ENCODE data around the gene GAB1. TPM values are rescaled to one million over a fixed set of nuclear protein-coding genes. Genes with fewer than 3 reads are reported as not detected.

GAB1 gene
- total RNA-seq, 6 donors from 2014 or later, result 47.1 to 77.6 (median 56.9) TPM

GRCh38 chr4:143513314-143514168, 176.9 kb downstream of the GAB1 start, which contains the start of gene SMARCA5:
SMARCA5 (plus strand) TSS chr4:143513702; CDS start chr4:143513925, 223 bp downstream.
- peak; percentile 97 to 99 for ATAC-seq (ENCODE audit: low FRiP score in 2 of 2)

GRCh38 chr4:143514169-143514495, 177.5 kb downstream of the GAB1 start:
- H3K4me3 ChIP-seq, result peak overlapping the region; percentile 56 to 97 (median 86)
- peak overlapping the region; percentile 91 to 99 (median 98) for H3K27ac ChIP-seq
- ATAC-seq (ENCODE audit: low FRiP score in 2 of 2) (no peak), DNase-seq (no peak)
- WGBS, 2 donors, result 0% methylated on average over 13 of the region's 13 CpGs
- peaks cover 12 to 44% (median 37%) of the 10 kb centered on the region in 4 donors for H3K4me1 ChIP-seq
- peaks cover 0 to 3% (median 0%) of the 10 kb centered on the region in 4 donors for H3K27me3 ChIP-seq
- peaks cover 0 to 15% (median 3%) of the 10 kb centered on the region in 4 donors for H3K36me3 ChIP-seq
- H3K9me3 ChIP-seq, result no peaks in the 10 kb centered on the region
- TF ChIP-seq POLR2AphosphoS5 (IDR thresholded peaks at IDR 0.05), result no peak
- TF ChIP-seq EP300 (IDR thresholded peaks at IDR 0.05), result no peak
- no peak for TF ChIP-seq CTCF (IDR thresholded peaks at IDR 0.05)
- no peak for TF ChIP-seq POLR2A (IDR thresholded peaks at IDR 0.05)

More at GRCh38 chr4:143513314-143514168, 176.9 kb downstream of the GAB1 start, which contains the start of gene SMARCA5:
- Histone ChIP-seq H3K36me3 (peaks cover 0 to 13% (median 3%) of the 10 kb centered on the region in 4 donors), H3K27ac (peak within 1 kb of the TSS; percentile 91 to 99 (median 98)), H3K4me1 (peaks cover 12 to 40% (median 33%) of the 10 kb centered on the region in 4 donors), H3K27me3 (peaks cover 0 to 3% (median 0%) of the 10 kb centered on the region in 4 donors), H3K4me3 (peak within 1 kb of the TSS; percentile 56 to 97 (median 86)), H3K9me3 (no peaks in the 10 kb centered on the region)
- 0% methylated on average over 20 to 67 of the region's 86 CpGs for WGBS, 2 donors
- TF ChIP-seq EP300 (IDR thresholded peaks at IDR 0.05) (no peak), POLR2AphosphoS5 (IDR thresholded peaks at IDR 0.05) (peak; percentile 82 to 97), POLR2A (IDR thresholded peaks at IDR 0.05) (peak in 3 of 4 donors; percentile 90 to 97 (median 93)), CTCF (IDR thresholded peaks at IDR 0.05) (peak in 1 of 6 experiments; percentile 15)
- peak; percentile 96 to 98 for DNase-seq

- ATAC-seq (ENCODE audit: low FRiP score in 2 of 2), result peak; percentile 50 to 58
- no peak for TF ChIP-seq EP300 (IDR thresholded peaks at IDR 0.05)
- no peak for TF ChIP-seq POLR2AphosphoS5 (IDR thresholded peaks at IDR 0.05)
- TF ChIP-seq CTCF (IDR thresholded peaks at IDR 0.05), result no peak
- H3K27me3 ChIP-seq, result peaks cover 0 to 3% (median 0%) of the 10 kb centered on the region in 4 donors
- peaks cover 0 to 19% (median 3%) of the 10 kb centered on the region in 4 donors for H3K36me3 ChIP-seq
- H3K9me3 ChIP-seq, result no peaks in the 10 kb centered on the region
- peak overlapping the region; percentile 56 to 97 (median 86) for H3K4me3 ChIP-seq
- peak; percentile 46 to 49 for DNase-seq
- peak overlapping the region; percentile 91 to 99 (median 98) for H3K27ac ChIP-seq
- H3K4me1 ChIP-seq, result peaks cover 12 to 47% (median 40%) of the 10 kb centered on the region in 4 donors
- WGBS, 2 donors, result 0% methylated on average over 17 to 18 of the region's 18 CpGs
Measured at GRCh38 chr4:143514497-143514896, 177.8 kb downstream of the GAB1 start.

- no peak for TF ChIP-seq POLR2AphosphoS5 (IDR thresholded peaks at IDR 0.05)
- DNase-seq, result no peak
- Histone ChIP-seq H3K9me3 (no peaks in the 10 kb centered on the region), H3K27me3 (peaks cover 0 to 3% (median 0%) of the 10 kb centered on the region in 4 donors), H3K4me1 (peaks cover 12 to 47% (median 43%) of the 10 kb centered on the region in 4 donors), H3K4me3 (peak overlapping the region; percentile 56 to 97 (median 86)), H3K27ac (peak overlapping the region; percentile 91 to 99 (median 98)), H3K36me3 (peaks cover 0 to 23% (median 3%) of the 10 kb centered on the region in 4 donors)
- WGBS, 2 donors, result 9 to 14% methylated on average over 5 of the region's 5 CpGs
- ATAC-seq (ENCODE audit: low FRiP score in 2 of 2), result no peak
Measured at GRCh38 chr4:143514901-143515300, 178.2 kb downstream of the GAB1 start.

- ATAC-seq (ENCODE audit: low FRiP score in 2 of 2) (no peak), DNase-seq (no peak)
- peaks cover 0 to 3% (median 0%) of the 10 kb centered on the region in 4 donors for H3K27me3 ChIP-seq
- peaks cover 14 to 52% (median 44%) of the 10 kb centered on the region in 4 donors for H3K4me1 ChIP-seq
- H3K4me3 ChIP-seq, result peak overlapping the region in 3 of 4 donors; percentile 83 to 97 (median 90)
- peaks cover 0 to 27% (median 4%) of the 10 kb centered on the region in 4 donors for H3K36me3 ChIP-seq
- TF ChIP-seq CTCF (IDR thresholded peaks at IDR 0.05) (no peak), EP300 (IDR thresholded peaks at IDR 0.05) (no peak), POLR2AphosphoS5 (IDR thresholded peaks at IDR 0.05) (no peak), POLR2A (IDR thresholded peaks at IDR 0.05) (no peak)
- H3K9me3 ChIP-seq, result no peaks in the 10 kb centered on the region
- peak overlapping the region in 1 of 4 donors; percentile 97 for H3K27ac ChIP-seq
Measured at GRCh38 chr4:143515905-143516304, 179.2 kb downstream of the GAB1 start.

Data from upper lobe of left lung (tissue), 6 donors.